Measurements from ENCODE around the gene LIPE.
"Not testable (repeated sequence)": the region's sequence is repeated elsewhere in the genome, so short reads cannot be mapped to it uniquely, and the experiment has no call there.

The LIPE gene, protein sequence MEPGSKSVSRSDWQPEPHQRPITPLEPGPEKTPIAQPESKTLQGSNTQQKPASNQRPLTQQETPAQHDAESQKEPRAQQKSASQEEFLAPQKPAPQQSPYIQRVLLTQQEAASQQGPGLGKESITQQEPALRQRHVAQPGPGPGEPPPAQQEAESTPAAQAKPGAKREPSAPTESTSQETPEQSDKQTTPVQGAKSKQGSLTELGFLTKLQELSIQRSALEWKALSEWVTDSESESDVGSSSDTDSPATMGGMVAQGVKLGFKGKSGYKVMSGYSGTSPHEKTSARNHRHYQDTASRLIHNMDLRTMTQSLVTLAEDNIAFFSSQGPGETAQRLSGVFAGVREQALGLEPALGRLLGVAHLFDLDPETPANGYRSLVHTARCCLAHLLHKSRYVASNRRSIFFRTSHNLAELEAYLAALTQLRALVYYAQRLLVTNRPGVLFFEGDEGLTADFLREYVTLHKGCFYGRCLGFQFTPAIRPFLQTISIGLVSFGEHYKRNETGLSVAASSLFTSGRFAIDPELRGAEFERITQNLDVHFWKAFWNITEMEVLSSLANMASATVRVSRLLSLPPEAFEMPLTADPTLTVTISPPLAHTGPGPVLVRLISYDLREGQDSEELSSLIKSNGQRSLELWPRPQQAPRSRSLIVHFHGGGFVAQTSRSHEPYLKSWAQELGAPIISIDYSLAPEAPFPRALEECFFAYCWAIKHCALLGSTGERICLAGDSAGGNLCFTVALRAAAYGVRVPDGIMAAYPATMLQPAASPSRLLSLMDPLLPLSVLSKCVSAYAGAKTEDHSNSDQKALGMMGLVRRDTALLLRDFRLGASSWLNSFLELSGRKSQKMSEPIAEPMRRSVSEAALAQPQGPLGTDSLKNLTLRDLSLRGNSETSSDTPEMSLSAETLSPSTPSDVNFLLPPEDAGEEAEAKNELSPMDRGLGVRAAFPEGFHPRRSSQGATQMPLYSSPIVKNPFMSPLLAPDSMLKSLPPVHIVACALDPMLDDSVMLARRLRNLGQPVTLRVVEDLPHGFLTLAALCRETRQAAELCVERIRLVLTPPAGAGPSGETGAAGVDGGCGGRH

GRCh38 chr19:42427313-42427712 is at the start of gene LIPE:
TSS of gene LIPE (minus strand) at chr19:42427388. CDS start at chr19:42427149, 239 bp downstream.
- no peak for DNase-seq (ENCODE audit: low spot score)

DNA sequence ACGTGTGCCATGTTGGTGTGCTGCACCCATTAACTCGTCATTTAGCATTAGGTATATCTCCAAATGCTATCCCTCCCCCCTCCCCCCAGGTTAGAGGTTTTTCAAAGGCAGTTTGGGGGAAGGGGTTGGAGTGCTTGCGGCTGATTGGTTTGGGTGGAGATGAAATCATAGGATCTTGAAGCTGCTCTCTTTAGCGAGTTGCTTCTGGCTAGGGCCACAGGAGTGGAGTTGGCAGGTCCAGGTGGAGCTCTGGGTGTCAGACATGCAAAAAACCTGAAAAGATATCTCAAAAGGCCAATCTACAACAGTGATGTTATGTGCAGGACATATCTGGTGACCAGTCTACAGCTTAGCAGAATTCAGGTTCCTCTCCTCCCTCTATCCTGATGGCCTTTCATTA is 48.2 kb upstream of the LIPE start:
- no peak for DNase-seq (ENCODE audit: low spot score)

GRCh38 chr19:42474743-42475142 is 47.6 kb upstream of the LIPE start:
- DNase-seq (ENCODE audit: low spot score), result peak; percentile 34

GRCh38 chr19:42473686-42474085 is 46.5 kb upstream of the LIPE start:
- DNase-seq (ENCODE audit: low spot score), result no peak

- no peak for DNase-seq (ENCODE audit: low spot score)
Measured at GRCh38 chr19:42472402-42473147, 45.4 kb upstream of the LIPE start.

DNA sequence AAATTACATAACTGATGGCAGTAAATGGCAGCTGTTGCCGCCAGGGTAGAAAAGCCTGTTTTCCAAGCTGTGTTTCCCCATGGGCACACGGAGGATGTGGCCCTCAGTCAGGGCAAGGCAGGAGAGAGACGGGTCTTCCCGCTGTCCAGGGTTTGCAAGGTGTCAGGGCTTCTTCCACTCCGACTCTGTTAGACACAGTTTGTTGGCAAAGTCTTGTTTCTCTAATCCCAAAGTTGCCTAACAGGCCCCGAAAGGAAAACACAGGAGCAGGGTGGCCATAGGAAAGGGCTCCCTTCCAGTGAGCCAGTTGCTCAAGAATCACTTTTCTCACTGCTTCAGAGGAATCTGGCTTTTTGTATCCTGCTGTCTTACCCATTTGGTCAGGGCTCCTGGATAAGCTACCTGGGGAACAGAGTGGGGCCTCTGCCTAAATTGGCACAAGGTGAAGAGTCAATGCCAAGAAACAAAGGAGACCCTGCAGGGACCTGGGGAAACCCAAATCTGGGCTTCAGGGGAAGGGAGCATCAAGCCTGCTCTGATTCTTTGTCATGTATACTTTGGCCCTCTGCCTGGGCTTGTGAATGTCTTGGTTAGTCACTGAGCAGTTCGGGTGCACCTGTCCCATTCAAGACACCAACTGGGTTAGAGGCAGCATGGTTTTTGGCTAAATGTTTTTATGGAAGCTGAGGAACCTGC is 44.5 kb upstream of the LIPE start:
- DNase-seq (ENCODE audit: low spot score), result no peak

- no peak for DNase-seq (ENCODE audit: low spot score)
Measured at GRCh38 chr19:42469311-42470235, 42.4 kb upstream of the LIPE start.

DNA sequence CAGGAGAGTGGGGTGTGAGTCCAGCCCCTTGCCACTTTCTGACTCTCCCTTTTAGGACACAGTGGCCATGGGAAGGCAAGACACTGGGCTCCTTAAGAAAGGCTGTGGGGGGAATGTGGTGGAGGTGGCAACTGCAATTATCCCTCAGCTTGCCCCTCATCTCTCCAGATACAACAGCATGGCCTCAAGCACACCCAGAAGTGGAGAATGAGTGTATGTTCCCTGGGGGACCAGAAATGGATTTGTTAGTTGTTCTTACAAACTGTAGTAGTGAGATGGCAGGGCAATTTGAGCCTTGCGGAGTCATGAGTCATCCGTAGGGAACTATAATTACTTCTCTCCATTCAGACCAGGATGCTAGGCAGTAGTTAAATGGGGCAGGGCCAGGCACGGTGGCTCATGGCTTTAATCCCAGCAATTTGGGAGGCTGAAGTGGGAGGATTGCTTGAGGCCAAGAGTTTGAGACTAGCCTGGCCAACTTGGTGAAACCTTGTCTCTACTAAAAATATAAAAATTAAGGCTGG is 41.1 kb upstream of the LIPE start:
- no peak for DNase-seq (ENCODE audit: low spot score)

- DNase-seq (ENCODE audit: low spot score), result peak; percentile 66
Measured at GRCh38 chr19:42467183-42467760, 40.1 kb upstream of the LIPE start.

GRCh38 chr19:42466521-42467182 is 39.5 kb upstream of the LIPE start:
- no peak for DNase-seq (ENCODE audit: low spot score)

- DNase-seq (ENCODE audit: low spot score), result peak; percentile 44
Measured at GRCh38 chr19:42465827-42466280, 38.7 kb upstream of the LIPE start.

DNA sequence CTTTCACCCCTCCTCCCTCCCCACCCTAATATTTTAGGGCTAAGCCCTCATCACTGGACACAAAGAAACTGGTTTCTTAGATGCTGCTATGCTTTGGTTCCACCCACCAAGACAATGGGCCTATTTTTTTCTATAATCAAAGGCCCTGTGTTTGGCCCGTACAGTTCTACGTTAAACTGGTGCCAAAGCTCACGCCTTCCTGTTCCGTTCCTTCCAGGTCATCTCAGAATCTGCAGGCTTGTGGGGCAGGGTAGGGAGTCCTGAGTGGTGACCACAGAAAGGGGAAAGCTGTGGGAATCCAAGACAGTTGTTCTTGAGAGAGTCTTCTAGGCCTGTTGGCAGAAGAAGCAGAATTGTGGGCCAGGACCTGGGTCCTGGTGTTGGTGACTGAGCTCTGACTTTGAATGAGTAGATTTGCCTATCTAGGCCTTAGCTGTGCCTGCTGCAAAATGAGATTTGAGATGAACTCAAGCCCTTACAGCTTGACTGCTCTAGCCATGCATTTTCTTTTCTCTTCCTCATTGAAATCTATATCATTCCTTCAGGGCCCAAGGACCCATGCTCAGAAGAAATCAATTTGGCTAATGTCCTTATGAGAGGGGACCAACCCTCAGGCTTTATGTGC is 34.6 kb upstream of the LIPE start:
- peak; percentile 87 for DNase-seq (ENCODE audit: low spot score)

DNA sequence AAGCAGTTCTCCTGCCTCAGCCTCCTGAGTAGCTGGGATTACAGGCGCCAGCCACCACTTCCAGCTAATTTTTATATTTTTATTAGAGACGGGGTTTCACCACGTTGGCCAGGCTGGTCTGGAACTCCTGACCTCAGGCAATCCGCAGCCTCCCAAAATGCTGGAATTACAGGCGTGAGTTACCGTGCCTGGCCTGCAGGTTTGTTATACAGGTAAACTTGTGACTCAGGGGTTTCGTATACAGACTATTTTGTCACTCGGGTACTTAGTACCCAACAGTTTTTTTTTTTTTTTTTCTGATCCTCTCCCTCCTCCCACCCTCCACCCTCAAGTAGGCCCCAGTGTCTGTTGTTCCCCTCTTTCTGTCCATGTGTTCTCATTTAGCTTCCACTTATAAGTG is 34.0 kb upstream of the LIPE start:
- DNase-seq (ENCODE audit: low spot score), result not testable (repeated sequence)

GRCh38 chr19:42459926-42460325 is 32.7 kb upstream of the LIPE start:
- no peak for DNase-seq (ENCODE audit: low spot score)

GRCh38 chr19:42455621-42456081 is 28.5 kb upstream of the LIPE start:
- no peak for DNase-seq (ENCODE audit: low spot score)

DNA sequence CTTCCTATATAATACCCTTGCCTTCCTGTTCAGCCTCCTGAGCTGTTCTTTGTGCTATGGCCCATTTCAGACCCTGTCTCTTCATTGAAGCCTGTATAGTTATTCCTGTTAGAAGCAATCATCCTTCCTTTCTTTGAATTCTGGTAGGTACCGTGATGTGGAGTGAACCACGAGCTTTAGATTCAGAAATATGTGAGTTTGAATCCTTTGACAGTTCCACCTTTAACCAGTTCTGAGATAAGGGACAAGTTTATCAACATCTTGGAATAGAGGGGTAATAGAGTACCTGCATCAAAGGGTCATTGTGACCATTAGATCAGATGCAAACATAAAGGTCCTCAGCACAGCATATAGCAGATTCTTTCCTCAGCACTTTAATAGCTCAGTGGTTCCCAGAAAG is 27.9 kb upstream of the LIPE start:
- DNase-seq (ENCODE audit: low spot score), result no peak

DNA sequence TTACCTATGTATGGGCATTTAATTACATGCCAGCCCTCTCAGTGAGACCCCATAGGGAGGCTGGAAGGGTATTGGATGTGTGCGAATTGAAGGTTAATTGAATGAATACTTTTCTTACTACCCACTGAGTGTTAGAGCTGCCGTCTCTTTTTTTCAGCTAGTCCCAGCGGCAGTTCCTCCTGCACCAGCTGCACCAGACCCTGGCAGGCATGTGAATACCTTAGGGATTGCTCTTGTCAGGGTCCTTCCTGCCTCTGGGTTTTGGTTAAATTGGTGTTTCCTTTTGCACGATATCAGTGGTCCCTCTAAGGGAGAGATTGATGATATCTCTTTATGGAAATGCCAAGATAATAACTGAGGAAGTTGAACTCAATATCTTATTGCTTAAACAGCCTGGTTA is 25.4 kb upstream of the LIPE start:
- no peak for DNase-seq (ENCODE audit: low spot score)

DNA sequence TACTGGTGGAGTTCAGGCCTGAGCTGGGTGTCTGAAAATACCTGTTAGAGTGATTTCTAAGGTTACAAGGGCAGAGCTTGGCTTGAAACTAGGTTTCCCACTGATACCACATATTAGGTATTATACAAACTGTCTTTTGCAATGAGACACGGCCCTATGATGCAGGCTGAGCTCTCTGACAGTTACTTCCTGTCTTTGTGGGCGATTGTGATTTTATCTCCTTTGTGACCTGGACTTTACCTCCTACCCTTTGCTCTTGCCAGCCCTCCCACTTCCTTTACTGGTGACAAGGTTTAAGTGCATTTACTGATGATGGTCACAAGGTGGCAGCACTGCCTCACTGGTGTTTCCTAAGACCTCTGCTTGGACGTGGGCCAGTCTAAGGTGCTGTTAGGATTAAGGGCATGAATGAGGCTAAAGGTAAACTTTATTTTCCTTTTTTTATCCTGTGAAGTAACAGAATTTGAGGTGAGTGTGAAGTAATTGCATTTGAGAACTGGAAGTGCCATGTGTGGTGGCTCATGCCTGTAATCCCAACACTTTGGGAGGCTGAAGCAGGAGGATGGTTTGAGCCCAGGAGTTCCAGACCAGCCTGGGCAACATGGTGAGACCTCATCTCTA is 23.2 kb upstream of the LIPE start:
- peak; percentile 94 for DNase-seq (ENCODE audit: low spot score)
